ENCODE results near the gene TMEM207.

TMEM207 gene

DNA sequence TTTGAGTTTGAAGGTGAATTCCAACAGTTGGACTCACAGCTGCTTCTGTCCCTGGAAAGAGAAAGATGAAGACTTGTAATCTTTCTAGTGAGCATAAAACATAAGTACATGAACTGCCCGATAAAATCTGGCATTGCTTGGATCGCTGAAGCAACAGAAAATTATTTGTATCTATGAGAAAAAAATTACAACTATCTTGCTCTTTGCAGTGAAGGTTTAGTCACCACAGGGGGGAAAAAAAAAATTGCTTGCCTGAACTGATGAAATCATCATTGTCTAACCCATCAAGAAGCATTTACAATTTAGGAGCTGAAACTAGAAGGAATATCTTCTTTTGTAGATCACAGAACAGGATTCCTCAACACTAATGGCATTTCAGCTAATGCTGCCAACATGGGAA lies 20.0 kb downstream of the TMEM207 start:
- no peak for DNase-seq
- no peak for TF ChIP-seq GATA1 (IDR thresholded peaks at IDR 0.05; ENCODE audit: low read depth, low read length)
- no peak for TF ChIP-seq POLR2A (IDR thresholded peaks at IDR 0.05; ENCODE audit: low read length)

DNA sequence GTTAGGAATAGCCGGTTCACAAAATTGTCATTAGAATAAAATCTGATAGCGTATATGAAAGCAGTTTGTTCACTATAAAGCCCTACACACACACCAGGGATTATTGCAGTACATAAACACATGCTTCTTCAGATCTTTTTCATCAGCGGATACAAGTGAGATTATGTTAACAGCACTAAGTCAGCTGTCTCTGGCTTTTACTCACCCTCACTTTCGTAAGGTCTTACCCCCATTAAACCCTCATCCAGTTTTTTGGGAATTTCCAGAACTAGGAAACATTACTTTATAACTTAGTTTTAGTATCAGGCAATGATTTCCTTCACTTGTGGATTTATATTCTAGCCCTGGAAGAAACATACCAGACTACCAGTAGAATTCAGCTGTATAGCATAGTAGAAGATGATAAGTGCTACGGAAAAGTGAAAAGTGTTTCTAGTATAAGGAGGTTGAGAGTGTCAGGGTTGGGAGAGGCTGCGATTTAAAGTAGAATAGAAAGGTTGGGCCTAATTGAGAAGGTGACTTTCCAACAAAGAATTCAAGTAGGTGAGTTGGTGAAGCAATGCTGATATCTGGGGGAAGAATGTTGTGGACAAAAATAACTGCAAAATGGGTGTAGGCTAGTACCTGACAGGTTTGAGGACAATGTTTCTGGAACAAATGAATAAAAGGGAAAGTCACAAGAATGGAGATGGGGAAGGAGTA lies 22.7 kb downstream of the TMEM207 start:
- no peak for DNase-seq
- no peak for TF ChIP-seq POLR2A (IDR thresholded peaks at IDR 0.05; ENCODE audit: low read length)
- no peak for TF ChIP-seq GATA1 (IDR thresholded peaks at IDR 0.05; ENCODE audit: low read depth, low read length)

DNA sequence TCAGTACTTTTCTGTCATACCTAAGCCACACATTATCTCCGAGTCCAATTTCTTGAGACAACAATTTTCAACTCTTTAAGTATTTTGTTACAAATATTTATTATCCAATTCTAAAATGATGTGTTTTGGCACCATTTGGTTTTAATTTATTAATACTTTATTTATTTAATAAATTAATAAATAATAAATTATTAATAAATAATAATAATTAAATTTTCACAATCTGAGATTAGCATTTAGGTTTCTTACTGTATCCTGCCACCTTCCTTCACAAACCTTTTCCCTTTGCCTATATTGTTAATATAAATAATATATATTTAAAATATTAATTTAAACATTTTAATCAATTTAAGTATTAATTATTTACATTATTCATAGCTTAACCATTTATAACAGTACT lies 23.9 kb downstream of the TMEM207 start:
- TF ChIP-seq POLR2A (IDR thresholded peaks at IDR 0.05; ENCODE audit: low read length) (no peak), GATA1 (IDR thresholded peaks at IDR 0.05; ENCODE audit: low read depth, low read length) (no peak)
- DNase-seq = no peak

DNA sequence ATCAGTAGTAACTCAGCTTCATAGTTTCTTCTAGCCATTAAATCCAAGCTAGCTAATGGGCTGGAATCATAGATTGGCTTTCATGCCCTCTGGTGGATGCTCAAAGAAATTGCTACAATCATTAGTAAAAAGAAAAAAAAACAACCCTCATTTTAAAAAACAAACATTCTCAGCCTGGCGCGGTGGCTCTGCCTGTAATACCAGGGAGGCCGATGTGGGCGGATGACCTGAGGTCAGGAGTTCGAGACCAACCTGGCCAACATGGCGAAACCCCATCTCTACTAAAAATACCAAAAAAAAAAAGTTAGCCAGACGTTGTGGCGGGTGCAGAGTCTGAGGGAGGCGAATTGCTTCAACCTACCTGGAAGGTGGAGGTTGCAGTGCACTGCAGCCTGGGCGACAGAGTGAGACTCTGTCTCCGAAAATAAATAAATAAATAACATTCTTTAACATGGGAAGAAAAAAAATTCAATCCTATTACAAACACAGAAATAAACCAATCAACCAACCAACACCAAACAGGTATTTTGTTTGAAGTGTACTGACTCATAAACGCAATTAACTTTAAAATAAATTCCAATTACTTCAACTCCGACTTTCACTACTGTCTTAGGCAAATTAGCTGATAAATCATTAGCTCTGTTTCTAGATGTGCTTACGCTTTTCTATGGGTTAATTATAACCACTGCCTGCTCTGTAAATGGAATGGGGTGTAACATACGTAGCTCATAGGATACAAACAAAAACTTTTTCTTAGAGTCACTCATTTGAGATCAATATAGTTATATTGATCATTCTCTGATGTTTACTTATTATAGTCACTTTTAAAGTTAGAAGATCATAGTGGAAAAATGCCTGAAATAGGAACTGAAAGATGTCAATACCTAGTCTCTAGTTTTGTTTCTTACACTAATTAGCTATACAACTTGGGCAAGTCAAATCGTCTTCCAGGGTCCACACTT lies 24.9 kb downstream of the TMEM207 start:
- DNase-seq = peak; percentile 65 to 66

DNA sequence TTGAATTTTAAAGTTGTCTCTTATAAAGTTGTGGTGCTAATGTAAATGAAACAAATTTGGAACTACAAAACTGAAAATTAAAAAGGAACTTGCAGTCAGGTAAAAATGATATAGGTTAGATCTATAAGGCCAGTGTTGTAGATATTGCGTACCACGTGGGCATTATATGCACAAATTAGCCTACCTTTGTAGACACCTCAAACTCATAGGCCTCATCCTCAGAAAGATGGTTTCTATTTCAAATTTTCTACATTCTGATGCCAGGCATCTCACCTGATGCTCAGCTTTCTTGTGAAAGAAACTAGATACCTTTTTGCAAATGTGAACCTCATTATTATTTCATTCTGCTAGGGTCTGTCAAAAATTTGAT lies 25.6 kb downstream of the TMEM207 start:
- TF ChIP-seq GATA1 (IDR thresholded peaks at IDR 0.05; ENCODE audit: low read depth, low read length) = no peak
- TF ChIP-seq POLR2A (IDR thresholded peaks at IDR 0.05; ENCODE audit: low read length) = no peak

More for the DNA sequence above, 24.9 kb downstream of the TMEM207 start:
- TF ChIP-seq GATA1 (IDR thresholded peaks at IDR 0.05; ENCODE audit: low read depth, low read length) = no peak
- no peak for TF ChIP-seq POLR2A (IDR thresholded peaks at IDR 0.05; ENCODE audit: low read length)

DNA sequence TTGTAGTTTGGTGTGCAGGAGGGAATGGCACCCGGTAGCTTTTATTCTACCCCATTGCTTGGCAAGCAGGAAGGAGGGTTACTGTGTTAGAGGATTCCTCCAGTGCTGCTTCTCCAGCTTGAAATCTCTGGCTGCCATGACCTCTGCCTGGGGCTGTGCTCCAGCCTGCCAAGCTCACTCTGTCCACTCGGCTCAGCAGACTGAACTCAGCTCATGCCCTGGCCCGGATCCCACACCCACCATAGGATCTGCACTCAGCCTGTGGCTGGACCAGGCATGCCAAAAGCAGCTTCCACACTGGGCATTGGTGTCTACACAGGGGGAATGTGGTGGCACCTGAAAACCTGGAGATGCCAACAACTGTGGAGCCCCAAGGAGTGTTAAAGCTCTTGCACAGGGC lies 35.4 kb downstream of the TMEM207 start:
- no peak for TF ChIP-seq POLR2A (IDR thresholded peaks at IDR 0.05; ENCODE audit: low read length)
- no peak for TF ChIP-seq GATA1 (IDR thresholded peaks at IDR 0.05; ENCODE audit: low read depth, low read length)
- DNase-seq = no peak

More for the DNA sequence above, 25.6 kb downstream of the TMEM207 start:
- no peak for DNase-seq

DNA sequence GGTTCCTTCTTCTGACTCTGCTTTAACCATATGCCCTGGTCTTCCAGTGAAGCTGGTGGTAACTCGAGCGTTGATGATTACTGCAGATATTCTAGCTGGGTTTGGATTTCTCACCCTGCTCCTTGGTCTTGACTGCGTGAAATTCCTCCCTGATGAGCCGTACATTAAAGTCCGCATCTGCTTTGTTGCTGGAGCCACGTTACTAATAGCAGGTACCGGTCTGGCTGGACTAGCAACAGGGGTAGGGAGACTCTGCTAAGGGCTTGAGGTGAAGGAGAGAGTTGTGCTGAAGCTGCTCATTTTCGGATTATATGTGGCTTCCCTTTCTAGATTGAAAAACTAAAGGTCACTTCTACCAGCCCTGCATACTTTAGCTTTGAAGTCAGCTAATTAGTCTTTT lies 45.0 kb downstream of the TMEM207 start:
- DNase-seq = no peak
- no peak for TF ChIP-seq POLR2A (IDR thresholded peaks at IDR 0.05; ENCODE audit: low read length)
- no peak for TF ChIP-seq GATA1 (IDR thresholded peaks at IDR 0.05; ENCODE audit: low read depth, low read length)

DNA sequence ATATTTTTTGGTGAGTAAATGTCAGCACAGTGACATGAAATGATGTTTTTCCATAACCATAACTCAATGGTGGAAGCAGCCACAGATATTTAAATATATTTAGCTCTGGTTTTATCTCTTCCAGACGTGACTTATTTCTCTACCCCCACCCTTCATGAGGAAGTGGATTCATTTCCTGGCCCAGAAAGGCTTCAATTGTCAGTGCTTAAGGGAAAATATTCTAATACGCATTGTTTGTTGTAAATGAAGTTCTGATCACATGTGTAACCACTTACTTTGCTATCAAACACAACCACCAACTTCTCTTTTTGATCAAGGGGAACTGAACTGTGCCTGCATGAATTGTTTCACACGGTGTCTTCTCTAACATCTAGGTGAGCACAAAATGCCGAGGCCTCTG lies 47.7 kb downstream of the TMEM207 start:
- TF ChIP-seq POLR2A (IDR thresholded peaks at IDR 0.05; ENCODE audit: low read length) (no peak), GATA1 (IDR thresholded peaks at IDR 0.05; ENCODE audit: low read depth, low read length) (no peak)
- DNase-seq = no peak

DNA sequence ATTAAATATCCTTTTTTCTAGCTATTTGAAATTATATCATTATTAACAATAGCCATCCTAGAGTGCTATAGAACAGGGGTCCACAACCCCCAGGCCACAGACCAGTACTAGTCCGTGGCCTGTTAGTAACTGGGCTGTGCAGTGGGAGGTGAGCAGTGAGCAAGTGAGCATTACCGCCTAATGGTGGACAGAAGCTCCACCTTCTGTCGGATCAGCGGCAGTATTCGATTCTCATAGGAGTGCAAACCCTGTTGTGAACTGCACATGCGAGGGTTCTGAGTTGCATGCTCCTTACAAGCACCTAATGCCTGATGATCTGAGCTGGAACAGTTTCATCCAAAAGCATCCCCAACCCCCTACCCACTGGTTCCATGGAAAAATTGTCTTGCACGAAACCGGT lies 50.0 kb downstream of the TMEM207 start:
- DNase-seq = no peak

DNA sequence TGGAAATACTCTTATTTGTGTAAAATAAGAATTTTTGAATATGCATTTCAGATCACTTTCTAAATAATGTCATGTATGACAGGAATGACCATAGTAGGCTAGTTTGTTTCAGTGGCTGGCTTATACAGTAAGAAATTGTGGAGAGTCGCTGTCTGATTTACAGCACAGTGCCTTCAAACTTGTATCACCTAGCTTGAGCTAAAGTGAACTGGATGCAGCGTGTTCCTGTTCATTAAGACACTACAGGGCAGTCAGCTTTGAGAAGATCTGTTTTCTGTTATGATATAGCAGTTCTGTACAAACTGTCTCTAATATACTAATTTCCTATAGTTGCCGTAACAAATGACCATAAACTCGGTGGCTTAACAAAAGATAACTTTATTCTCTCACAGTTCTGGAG lies 51.8 kb downstream of the TMEM207 start:
- DNase-seq = no peak
- TF ChIP-seq POLR2A (IDR thresholded peaks at IDR 0.05; ENCODE audit: low read length) (no peak), GATA1 (IDR thresholded peaks at IDR 0.05; ENCODE audit: low read depth, low read length) (no peak)

More for the DNA sequence above, 50.0 kb downstream of the TMEM207 start:
- TF ChIP-seq POLR2A (IDR thresholded peaks at IDR 0.05; ENCODE audit: low read length) = no peak
- no peak for TF ChIP-seq GATA1 (IDR thresholded peaks at IDR 0.05; ENCODE audit: low read depth, low read length)

DNA sequence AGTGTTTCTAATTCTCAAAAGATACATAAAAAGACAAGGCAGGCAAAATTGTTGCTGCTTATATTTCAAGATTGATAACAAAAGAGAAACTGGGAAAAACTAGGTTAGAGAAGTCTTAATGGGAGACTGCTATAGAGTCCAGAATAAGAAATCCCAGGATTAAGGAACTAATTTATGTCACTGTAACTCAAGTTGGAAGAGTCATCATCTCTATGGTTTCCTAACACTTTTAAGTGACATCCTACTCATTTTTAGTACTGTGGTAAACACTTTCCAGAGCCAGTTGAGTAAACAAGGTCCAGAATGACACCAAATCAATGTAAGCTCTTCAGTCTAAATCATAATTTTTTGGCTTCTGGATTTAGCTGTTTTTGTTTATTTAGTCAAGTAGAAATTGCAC lies 53.7 kb downstream of the TMEM207 start:
- TF ChIP-seq GATA1 (IDR thresholded peaks at IDR 0.05; ENCODE audit: low read depth, low read length) (no peak), POLR2A (IDR thresholded peaks at IDR 0.05; ENCODE audit: low read length) (no peak)
- no peak for DNase-seq

DNA sequence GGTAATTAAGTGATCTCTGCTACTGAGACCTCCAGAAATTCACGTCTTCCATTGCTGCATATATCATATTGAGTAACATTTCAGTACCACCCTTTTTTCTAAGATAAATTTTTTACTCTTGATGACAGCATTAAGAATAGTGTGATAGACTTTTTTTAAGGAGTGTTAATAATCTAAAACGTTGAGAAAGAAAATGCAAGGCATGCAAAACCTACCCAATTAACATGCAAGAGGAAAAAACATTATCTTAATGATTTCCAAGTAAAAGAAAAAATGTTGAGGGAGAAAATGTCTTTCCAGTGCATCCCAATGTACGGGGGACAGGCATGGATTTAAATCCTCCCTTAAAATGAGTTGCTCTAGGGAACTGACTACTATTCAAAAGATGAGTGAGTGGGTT lies 61.0 kb downstream of the TMEM207 start:
- TF ChIP-seq POLR2A (IDR thresholded peaks at IDR 0.05; ENCODE audit: low read length) (no peak), GATA1 (IDR thresholded peaks at IDR 0.05; ENCODE audit: low read depth, low read length) (no peak)
- DNase-seq = no peak

DNA sequence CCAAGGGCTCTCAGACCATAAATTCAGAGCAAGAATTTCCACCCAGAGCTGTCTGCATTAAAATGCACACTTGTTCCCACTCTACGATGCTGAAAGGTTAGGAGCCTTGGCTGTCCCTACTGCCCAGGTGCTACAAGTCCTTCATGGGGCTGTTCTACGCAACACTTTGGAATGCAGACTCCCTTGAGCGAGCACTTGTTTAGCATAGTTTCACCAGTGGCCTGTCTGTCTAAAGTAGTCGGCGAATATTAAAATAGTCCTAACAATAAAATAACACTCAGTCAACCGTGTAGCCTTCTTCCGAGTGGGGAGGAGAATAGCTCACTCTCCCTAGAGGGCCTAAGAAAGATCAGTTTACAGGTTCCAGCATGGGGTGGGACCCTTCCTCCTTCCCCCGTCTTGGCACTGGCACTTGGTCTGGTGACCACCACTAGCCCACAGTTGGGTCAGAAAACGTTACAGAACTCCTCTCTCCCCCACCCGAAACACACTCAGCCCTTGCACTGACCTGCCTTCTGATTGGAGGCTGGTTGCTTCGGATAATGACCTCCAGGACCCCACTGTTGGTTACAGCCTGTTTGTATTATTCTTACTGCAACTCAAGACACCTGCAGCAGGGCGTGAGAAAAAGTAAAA lies 62.0 kb downstream of the TMEM207 start, which contains the start of gene CLDN16:
Gene CLDN16, plus strand, starts transcription at position 586 of the 636 bp plus-strand sequence. CDS start 167 bp downstream, outside the sequence.
- DNase-seq = no peak
- TF ChIP-seq GATA1 (IDR thresholded peaks at IDR 0.05; ENCODE audit: low read depth, low read length) (no peak), POLR2A (IDR thresholded peaks at IDR 0.05; ENCODE audit: low read length) (no peak)

Measured in erythroblast (primary cell).